HCT116 (cell line): ENCODE results near the gene NXPH1. TPM values are rescaled to one million over a fixed set of nuclear protein-coding genes. Genes with fewer than 3 reads are reported as not detected.

ENCODE experiments used
- ATAC-seq: fragments of 200-7000 bp; cut with Tn5 transposase; 2 replicates; pipeline ENCODE4 v1.9.1; 2020; ENCODE audit warnings: mild to moderate bottlenecking, moderate library complexity
- BruUV-seq: library from RNA; stranded (reverse); fragments of 400-500 nt; replicated peaks from 2 replicates; lab custom pipeline; 2021; lab: Mats Ljungman, UMichigan
- CTCF ChIA-PET: fragments of 300-600 bp; sonication (Branson Sonifier 250); formaldehyde crosslinking; loops from one replicate; lab custom pipeline; 2021; ENCODE audit warnings: antibody characterized with exemption; lab: Charles Lee
- POLR2A ChIA-PET: fragments of 300-600, 350-600 bp; sonication (Branson Sonifier 250); formaldehyde crosslinking; loops from one replicate; lab custom pipeline; 2021; ENCODE audit warnings: antibody characterized with exemption; lab: Charles Lee
- RAD21 ChIA-PET, 2 experiments: fragments of 300-600 bp; sonication (Branson Sonifier 250); formaldehyde crosslinking; loops; one replicate each; lab custom pipeline; 2023; ENCODE audit warnings: low total read pairs in 2 of 2; ENCODE audit not compliant: uncharacterized antibody in 2 of 2, unreplicated experiment in 2 of 2, low non-redundant PET in 1 of 2; lab: Charles Lee
- DNase-seq: peaks from one replicate; pipeline ENCODE4 v3.0.0-alpha.2; 2010; ENCODE audit warnings: low read depth, low spot score
- H2AFZ ChIP-seq: fragments of 200-600 bp; shearing (Covaris generic), sonication (generic); 2 replicates; pipeline ENCODE4 v1.6.1; 2017; ENCODE audit warnings: low read depth, mixed run types, mixed read lengths, antibody characterized with exemption, low read length; ENCODE audit not compliant: poor library complexity, severe bottlenecking
- H3K27ac ChIP-seq: 2 replicates; pipeline ENCODE4 v1.5.1; 2012; ENCODE audit warnings: low read depth, low read length
- H3K27me3 ChIP-seq: fragments of 200-600 bp; sonication (generic); 2 replicates; pipeline ENCODE4 v1.6.1; 2016; ENCODE audit warnings: mixed run types, low read length, mixed read lengths; ENCODE audit not compliant: insufficient read depth
- H3K36me3 ChIP-seq, 2 experiments: fragments of 200-500 bp in 1 of 2; fragments of 200-600 bp in 1 of 2; sonication (Bioruptor generic) in 1 of 2; sonication (generic) in 1 of 2; 2 replicates each; pipeline versions ENCODE4 v1.5.1 to v1.6.1; 2014 to 2016; ENCODE audit warnings: low read length in 2 of 2, inconsistent platforms in 1 of 2, mixed read lengths in 1 of 2, mixed run types in 1 of 2; ENCODE audit not compliant: insufficient read depth in 2 of 2, control insufficient read depth in 1 of 2
- H3K4me1 ChIP-seq, 2 experiments: fragments of 200-600 bp in 1 of 2; sonication (generic) in 1 of 2; 2 replicates each; pipeline versions ENCODE4 v1.5.1 to v1.6.1; 2012 to 2017; ENCODE audit warnings: low read length in 2 of 2, inconsistent platforms in 1 of 2, mild to moderate bottlenecking in 1 of 2, mixed read lengths in 1 of 2, mixed run types in 1 of 2, moderate library complexity in 1 of 2; ENCODE audit not compliant: insufficient read depth in 2 of 2, control insufficient read depth in 1 of 2
- H3K4me2 ChIP-seq: fragments of 200-600 bp; sonication (generic); 2 replicates; pipeline ENCODE4 v1.6.1; 2017; ENCODE audit warnings: mixed run types, low read length, mixed read lengths
- H3K4me3 ChIP-seq, 2 experiments: fragments of 200-600 bp in 1 of 2; sonication (generic) in 1 of 2; replicated peaks in 1 of 2; 2 replicates each; pipeline ENCODE4 v1.5.1; 2011 to 2016; ENCODE audit warnings: low read length in 2 of 2, control low read depth in 1 of 2, low read depth in 1 of 2, mild to moderate bottlenecking in 1 of 2, mixed read lengths in 1 of 2, mixed run types in 1 of 2
- H3K79me2 ChIP-seq: fragments of 200-600 bp; sonication (generic); 2 replicates; pipeline ENCODE4 v1.6.1; 2017; ENCODE audit warnings: mild to moderate bottlenecking, mixed run types, low read length, moderate library complexity, mixed read lengths; ENCODE audit not compliant: insufficient read depth
- H3K9ac ChIP-seq: fragments of 200-600 bp; sonication (generic); 2 replicates; pipeline ENCODE4 v1.6.1; 2016; ENCODE audit warnings: low read length, mixed read lengths
- H3K9me2 ChIP-seq: fragments of 200-600 bp; sonication (generic), shearing (Covaris generic); 2 replicates; pipeline ENCODE4 v1.6.1; 2017; ENCODE audit warnings: mixed run types, mild to moderate bottlenecking, moderate library complexity; ENCODE audit not compliant: insufficient read depth
- H3K9me3 ChIP-seq, 2 experiments: fragments of 200-500 bp in 1 of 2; fragments of 200-600 bp in 1 of 2; sonication (Bioruptor generic) in 1 of 2; sonication (generic) in 1 of 2; 2 replicates each; pipeline ENCODE4 v1.6.1; 2014 to 2017; ENCODE audit warnings: low read length in 2 of 2, mixed read lengths in 2 of 2, inconsistent platforms in 1 of 2, low read depth in 1 of 2, mild to moderate bottlenecking in 1 of 2, mixed run types in 1 of 2, moderate library complexity in 1 of 2; ENCODE audit not compliant: control insufficient read depth in 1 of 2, insufficient read depth in 1 of 2
- H4K20me1 ChIP-seq: fragments of 200-600 bp; sonication (generic), shearing (Covaris generic); 2 replicates; pipeline ENCODE4 v1.6.1; 2017; ENCODE audit warnings: mixed run types, mild to moderate bottlenecking, moderate library complexity; ENCODE audit not compliant: insufficient read depth
- CBX3 ChIP-seq: IDR thresholded peaks from 2 replicates; pipeline ENCODE4 v1.6.1; 2012; ENCODE audit warnings: low read depth
- CEBPB ChIP-seq: IDR thresholded peaks from 2 replicates; pipeline ENCODE4 v1.6.1; 2012; ENCODE audit warnings: low read depth
- FOSL1 ChIP-seq: IDR thresholded peaks from 2 replicates; pipeline ENCODE4 v1.6.1; 2012; ENCODE audit warnings: low read depth
- JUND ChIP-seq: IDR thresholded peaks from 2 replicates; pipeline ENCODE4 v1.6.1; 2012
- RAD21 ChIP-seq: IDR thresholded peaks from 2 replicates; pipeline ENCODE4 v1.6.1; 2012; ENCODE audit warnings: low read depth, mild to moderate bottlenecking
- SIN3A ChIP-seq: IDR thresholded peaks from 2 replicates; pipeline ENCODE4 v1.6.1; 2012; ENCODE audit warnings: low read depth
- TCF7L2 ChIP-seq: IDR thresholded peaks from 2 replicates; pipeline ENCODE4 v1.7.0; 2011; ENCODE audit warnings: borderline replicate concordance, inconsistent platforms; ENCODE audit not compliant: insufficient read depth, insufficient read length; ENCODE audit errors: extremely low read depth
- YY1 ChIP-seq: IDR thresholded peaks from 2 replicates; pipeline ENCODE4 v1.6.1; 2011; ENCODE audit warnings: low read length, low read depth, moderate library complexity, mild to moderate bottlenecking; ENCODE audit not compliant: insufficient replicate concordance; ENCODE audit errors: extremely low read depth
- intact Hi-C: fragments of 100-400 bp; cut with micrococcal nuclease; formaldehyde crosslinking; loops from 2 replicates; pipeline ENCODE4 v1.10.0; 2022
- total RNA-seq: library from RNA; stranded (reverse); gene quantifications from one replicate; pipeline ENCODE4 v1.2.1, GENCODE V29; 2021; ENCODE audit not compliant: unreplicated experiment
- TF ChIP-seq, protein P1 (sequence below): IDR thresholded peaks from 2 replicates; pipeline ENCODE4 v1.6.1; 2012; ENCODE audit warnings: low read depth
- TF ChIP-seq, protein P2 (sequence below): IDR thresholded peaks from 2 replicates; pipeline ENCODE4 v1.6.1; 2011; ENCODE audit warnings: mild to moderate bottlenecking, low read length, moderate library complexity; ENCODE audit not compliant: insufficient replicate concordance; ENCODE audit errors: extremely low read depth

NXPH1 gene
- total RNA-seq, 1 experiment from 2014 or later = 0.17 TPM

DNA sequence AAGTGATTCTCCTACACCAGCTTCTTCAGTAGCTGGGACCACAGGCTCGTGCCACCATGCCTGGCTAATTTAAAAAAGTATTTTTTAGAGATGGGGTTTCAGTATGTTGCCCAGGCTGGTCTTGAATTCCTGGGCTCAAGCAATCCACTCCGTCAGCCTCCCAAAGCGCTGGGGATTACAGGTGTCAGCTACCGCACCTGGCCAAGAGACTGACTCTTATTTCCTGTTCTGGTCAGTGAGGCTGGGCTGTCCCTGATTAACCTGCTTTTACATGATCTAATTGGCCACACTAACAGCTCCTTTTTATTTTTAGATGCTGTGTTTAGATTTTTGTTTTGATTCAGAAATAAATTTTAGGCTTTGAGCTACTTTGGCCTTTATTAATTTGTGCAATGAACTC is 203.9 kb downstream of the NXPH1 start:
- Histone ChIP-seq H3K79me2 (no peaks in the 10 kb centered on the region), H3K4me1 (no peaks in the 10 kb centered on the region), H3K27ac (no peak overlapping the region), H3K4me2 (no peak overlapping the region), H3K36me3 (no peaks in the 10 kb centered on the region), H3K9me2 (no peaks in the 10 kb centered on the region), H3K27me3 (no peaks in the 10 kb centered on the region), H4K20me1 (no peaks in the 10 kb centered on the region), H3K4me3 (no peak overlapping the region), H3K9ac (no peak overlapping the region), H2AFZ (no peak overlapping the region), H3K9me3 (no peaks in the 10 kb centered on the region)
- ChIA-PET RAD21 (no interaction called here), POLR2A (no interaction called here), CTCF (no interaction called here)
- BruUV-seq = no TSS peak
- DNase-seq (no peak), ATAC-seq (no peak)
- intact Hi-C loops = loop anchor here (10.0 kb wide), 1 partner anchor 53 kb away; no protein-coding TSS in a partner anchor
- TF ChIP-seq YY1 (no peak), CBX3 (no peak), CEBPB (no peak), FOSL1 (no peak), SIN3A (no peak), JUND (no peak)
- TF ChIP-seq, protein P1, sequence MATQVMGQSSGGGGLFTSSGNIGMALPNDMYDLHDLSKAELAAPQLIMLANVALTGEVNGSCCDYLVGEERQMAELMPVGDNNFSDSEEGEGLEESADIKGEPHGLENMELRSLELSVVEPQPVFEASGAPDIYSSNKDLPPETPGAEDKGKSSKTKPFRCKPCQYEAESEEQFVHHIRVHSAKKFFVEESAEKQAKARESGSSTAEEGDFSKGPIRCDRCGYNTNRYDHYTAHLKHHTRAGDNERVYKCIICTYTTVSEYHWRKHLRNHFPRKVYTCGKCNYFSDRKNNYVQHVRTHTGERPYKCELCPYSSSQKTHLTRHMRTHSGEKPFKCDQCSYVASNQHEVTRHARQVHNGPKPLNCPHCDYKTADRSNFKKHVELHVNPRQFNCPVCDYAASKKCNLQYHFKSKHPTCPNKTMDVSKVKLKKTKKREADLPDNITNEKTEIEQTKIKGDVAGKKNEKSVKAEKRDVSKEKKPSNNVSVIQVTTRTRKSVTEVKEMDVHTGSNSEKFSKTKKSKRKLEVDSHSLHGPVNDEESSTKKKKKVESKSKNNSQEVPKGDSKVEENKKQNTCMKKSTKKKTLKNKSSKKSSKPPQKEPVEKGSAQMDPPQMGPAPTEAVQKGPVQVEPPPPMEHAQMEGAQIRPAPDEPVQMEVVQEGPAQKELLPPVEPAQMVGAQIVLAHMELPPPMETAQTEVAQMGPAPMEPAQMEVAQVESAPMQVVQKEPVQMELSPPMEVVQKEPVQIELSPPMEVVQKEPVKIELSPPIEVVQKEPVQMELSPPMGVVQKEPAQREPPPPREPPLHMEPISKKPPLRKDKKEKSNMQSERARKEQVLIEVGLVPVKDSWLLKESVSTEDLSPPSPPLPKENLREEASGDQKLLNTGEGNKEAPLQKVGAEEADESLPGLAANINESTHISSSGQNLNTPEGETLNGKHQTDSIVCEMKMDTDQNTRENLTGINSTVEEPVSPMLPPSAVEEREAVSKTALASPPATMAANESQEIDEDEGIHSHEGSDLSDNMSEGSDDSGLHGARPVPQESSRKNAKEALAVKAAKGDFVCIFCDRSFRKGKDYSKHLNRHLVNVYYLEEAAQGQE = no peak

DNA sequence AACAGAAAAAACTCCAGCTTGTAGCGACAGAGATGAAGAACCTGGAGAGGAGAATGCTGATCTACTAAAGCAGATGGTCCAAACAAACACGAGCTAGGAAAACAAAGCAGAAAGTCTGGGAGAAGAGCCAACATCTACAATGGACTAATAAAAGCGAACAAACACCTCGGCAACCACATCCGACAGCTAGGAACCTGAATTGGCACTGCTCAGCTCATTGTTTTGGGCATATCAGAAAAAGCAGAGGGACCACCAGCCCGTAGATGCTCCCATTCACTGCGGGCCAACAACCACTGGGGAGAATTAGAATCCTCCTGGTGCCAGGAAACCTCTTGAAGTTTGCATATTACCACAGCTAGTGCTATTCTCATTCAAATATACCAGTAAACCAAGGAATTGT is 204.7 kb downstream of the NXPH1 start:
- Histone ChIP-seq H3K4me2 (no peak overlapping the region), H4K20me1 (no peaks in the 10 kb centered on the region), H3K36me3 (no peaks in the 10 kb centered on the region), H3K9me2 (no peaks in the 10 kb centered on the region), H3K27me3 (no peaks in the 10 kb centered on the region), H3K9ac (no peak overlapping the region), H2AFZ (no peak overlapping the region), H3K79me2 (no peaks in the 10 kb centered on the region), H3K4me1 (no peaks in the 10 kb centered on the region), H3K9me3 (no peaks in the 10 kb centered on the region), H3K4me3 (no peak overlapping the region), H3K27ac (no peak overlapping the region)
- no TSS peak for BruUV-seq
- intact Hi-C loops = loop anchor here (10.0 kb wide), 1 partner anchor 53 kb away; no protein-coding TSS in a partner anchor
- ChIA-PET RAD21 (no interaction called here), POLR2A (no interaction called here), CTCF (no interaction called here)
- no peak for DNase-seq
- ATAC-seq = no peak
- TF ChIP-seq CBX3 (no peak), TCF7L2 (no peak), JUND (no peak), RAD21 (no peak), FOSL1 (no peak)
- TF ChIP-seq, protein P1 = no peak
- TF ChIP-seq, protein P2, sequence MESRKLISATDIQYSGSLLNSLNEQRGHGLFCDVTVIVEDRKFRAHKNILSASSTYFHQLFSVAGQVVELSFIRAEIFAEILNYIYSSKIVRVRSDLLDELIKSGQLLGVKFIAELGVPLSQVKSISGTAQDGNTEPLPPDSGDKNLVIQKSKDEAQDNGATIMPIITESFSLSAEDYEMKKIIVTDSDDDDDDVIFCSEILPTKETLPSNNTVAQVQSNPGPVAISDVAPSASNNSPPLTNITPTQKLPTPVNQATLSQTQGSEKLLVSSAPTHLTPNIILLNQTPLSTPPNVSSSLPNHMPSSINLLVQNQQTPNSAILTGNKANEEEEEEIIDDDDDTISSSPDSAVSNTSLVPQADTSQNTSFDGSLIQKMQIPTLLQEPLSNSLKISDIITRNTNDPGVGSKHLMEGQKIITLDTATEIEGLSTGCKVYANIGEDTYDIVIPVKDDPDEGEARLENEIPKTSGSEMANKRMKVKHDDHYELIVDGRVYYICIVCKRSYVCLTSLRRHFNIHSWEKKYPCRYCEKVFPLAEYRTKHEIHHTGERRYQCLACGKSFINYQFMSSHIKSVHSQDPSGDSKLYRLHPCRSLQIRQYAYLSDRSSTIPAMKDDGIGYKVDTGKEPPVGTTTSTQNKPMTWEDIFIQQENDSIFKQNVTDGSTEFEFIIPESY = no peak
